Body of pancreas (tissue), 4 donors: ENCODE results near the gene SLC4A5. TPM values are rescaled to one million over a fixed set of nuclear protein-coding genes. Genes with fewer than 3 reads are reported as not detected.

Source experiments
- ATAC-seq: fragments of 150-250 bp; one replicate; pipeline ENCODE4 v1.9.1; 2016
- DNase-seq, 4 donors: peaks; one replicate each; pipeline ENCODE4 v3.0.0-alpha.2; 2019
- H3K27ac ChIP-seq, 4 donors: fragments of 200-600 bp; sonication (generic); 1 replicate in 3 of 4; 2 replicates in 1 of 4; pipeline versions ENCODE4 v1.5.1 to v1.6.1; 2016 to 2019; ENCODE audit warnings: mild to moderate bottlenecking in 1 of 4, mixed read lengths in 1 of 4, moderate library complexity in 1 of 4
- H3K27me3 ChIP-seq, 2 donors: fragments of 200-600 bp; sonication (generic); one replicate each; pipeline ENCODE4 v1.6.0; 2016; ENCODE audit warnings: mild to moderate bottlenecking in 1 of 2
- H3K36me3 ChIP-seq, 2 donors: fragments of 200-600 bp; sonication (generic); replicated peaks in 1 of 2; 2 replicates each; pipeline ENCODE4 v1.5.1; 2016; ENCODE audit warnings: low read depth in 2 of 2; ENCODE audit not compliant: insufficient read depth in 1 of 2
- H3K4me1 ChIP-seq: fragments of 200-600 bp; sonication (generic); one replicate; pipeline ENCODE4 v1.6.0; 2016
- H3K4me3 ChIP-seq, 2 donors: fragments of 200-600 bp; sonication (generic); 1 replicate in 1 of 2; 2 replicates in 1 of 2; pipeline ENCODE4 v1.5.1; 2016 to 2019
- H3K9me3 ChIP-seq, 3 donors: fragments of 200-600 bp; sonication (generic); 1 replicate in 2 of 3; 2 replicates in 1 of 3; pipeline ENCODE4 v1.5.1; 2016
- CTCF ChIP-seq, 7 experiments: fragments of 450-650 bp in 4 of 7; fragments of 200-600 bp in 3 of 7; sonication (generic) in 3 of 7; IDR thresholded peaks; one replicate each; pipeline ENCODE4 v1.5.1; 2016 to 2019; ENCODE audit warnings: antibody characterized with exemption in 7 of 7
- POLR2A ChIP-seq, 3 donors: fragments of 450-650 bp; IDR thresholded peaks; one replicate each; pipeline ENCODE4 v1.6.1; 2016; ENCODE audit warnings: antibody characterized with exemption in 3 of 3, mild to moderate bottlenecking in 2 of 3
- WGBS, 2 donors: methylation state at CpG; one replicate each; pipeline ENCODE4 v1.1.5; 2017; 5-methylcytosine and 5-hydroxymethylcytosine counted together
- intact Hi-C: fragments of 100-400 bp; cut with DNase I; formaldehyde crosslinking; loops from one replicate; pipeline ENCODE4 v1.15.1; 2023
- total RNA-seq, 2 donors: library from RNA; depleted of rRNA; stranded (reverse); fragments of >200 nt; gene quantifications; one replicate each; pipeline ENCODE4 v1.1.0, GENCODE V29; 2016

The SLC4A5 gene, protein sequence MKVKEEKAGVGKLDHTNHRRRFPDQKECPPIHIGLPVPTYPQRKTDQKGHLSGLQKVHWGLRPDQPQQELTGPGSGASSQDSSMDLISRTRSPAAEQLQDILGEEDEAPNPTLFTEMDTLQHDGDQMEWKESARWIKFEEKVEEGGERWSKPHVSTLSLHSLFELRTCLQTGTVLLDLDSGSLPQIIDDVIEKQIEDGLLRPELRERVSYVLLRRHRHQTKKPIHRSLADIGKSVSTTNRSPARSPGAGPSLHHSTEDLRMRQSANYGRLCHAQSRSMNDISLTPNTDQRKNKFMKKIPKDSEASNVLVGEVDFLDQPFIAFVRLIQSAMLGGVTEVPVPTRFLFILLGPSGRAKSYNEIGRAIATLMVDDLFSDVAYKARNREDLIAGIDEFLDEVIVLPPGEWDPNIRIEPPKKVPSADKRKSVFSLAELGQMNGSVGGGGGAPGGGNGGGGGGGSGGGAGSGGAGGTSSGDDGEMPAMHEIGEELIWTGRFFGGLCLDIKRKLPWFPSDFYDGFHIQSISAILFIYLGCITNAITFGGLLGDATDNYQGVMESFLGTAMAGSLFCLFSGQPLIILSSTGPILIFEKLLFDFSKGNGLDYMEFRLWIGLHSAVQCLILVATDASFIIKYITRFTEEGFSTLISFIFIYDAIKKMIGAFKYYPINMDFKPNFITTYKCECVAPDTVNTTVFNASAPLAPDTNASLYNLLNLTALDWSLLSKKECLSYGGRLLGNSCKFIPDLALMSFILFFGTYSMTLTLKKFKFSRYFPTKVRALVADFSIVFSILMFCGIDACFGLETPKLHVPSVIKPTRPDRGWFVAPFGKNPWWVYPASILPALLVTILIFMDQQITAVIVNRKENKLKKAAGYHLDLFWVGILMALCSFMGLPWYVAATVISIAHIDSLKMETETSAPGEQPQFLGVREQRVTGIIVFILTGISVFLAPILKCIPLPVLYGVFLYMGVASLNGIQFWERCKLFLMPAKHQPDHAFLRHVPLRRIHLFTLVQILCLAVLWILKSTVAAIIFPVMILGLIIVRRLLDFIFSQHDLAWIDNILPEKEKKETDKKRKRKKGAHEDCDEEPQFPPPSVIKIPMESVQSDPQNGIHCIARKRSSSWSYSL
- total RNA-seq = 1 to 10 TPM; 2.3 to 8.3 TPM

DNA sequence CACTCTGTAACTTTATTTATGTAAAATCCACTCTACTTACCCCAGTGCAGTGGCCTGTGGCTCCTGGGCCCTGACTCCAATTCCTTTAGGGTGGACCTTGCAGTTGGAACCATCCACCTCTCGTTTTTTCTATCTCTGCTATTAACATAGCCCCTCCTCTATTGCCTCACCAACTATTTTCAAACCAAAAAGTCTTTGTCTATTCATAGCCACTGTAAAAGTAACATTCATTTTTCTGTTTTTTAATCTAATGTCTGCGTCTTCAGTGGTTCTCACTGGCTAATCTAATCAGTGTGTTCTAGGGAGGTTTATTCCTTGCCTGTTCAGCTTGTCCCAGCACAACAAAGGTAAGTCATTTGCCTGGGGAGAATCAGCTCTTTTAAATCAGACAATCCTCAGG lies at the start of gene SLC4A5:
TSS of gene SLC4A5 (minus strand) at position 101 of the 400 bp plus-strand sequence. CDS start 28,393 bp downstream, outside the sequence.
- H3K4me3 ChIP-seq = no peak within 1 kb of the TSS
- DNase-seq (no peak), ATAC-seq (no peak)
- H3K27me3 ChIP-seq = no peaks in the 10 kb centered on the region
- no peaks in the 10 kb centered on the region for H3K9me3 ChIP-seq
- H3K36me3 ChIP-seq = no peaks in the 10 kb centered on the region
- WGBS, 2 donors = 64 to 65% methylated on average over 2 of the region's 2 CpGs
- no peaks in the 10 kb centered on the region for H3K4me1 ChIP-seq
- no peak for TF ChIP-seq CTCF (IDR thresholded peaks at IDR 0.05)
- no peak for TF ChIP-seq POLR2A (IDR thresholded peaks at IDR 0.05)
- no peak within 1 kb of the TSS for H3K27ac ChIP-seq
- intact Hi-C loops = no loop called here

DNA sequence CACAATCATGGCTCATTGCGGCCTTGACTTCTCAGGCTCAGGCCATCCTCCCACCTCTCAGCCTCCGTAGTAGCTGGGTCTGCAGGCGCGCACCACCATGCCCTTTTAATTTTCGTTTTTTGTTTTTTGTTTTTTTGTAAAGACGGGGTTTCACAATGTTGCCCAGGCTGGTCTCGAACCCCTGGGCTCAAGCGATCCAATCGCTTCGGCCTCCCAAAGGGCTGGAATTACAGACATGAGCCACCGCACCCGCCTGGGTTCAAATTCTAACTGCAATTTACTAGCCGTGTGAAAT lies 49.2 kb upstream of the SLC4A5 start:
- Histone ChIP-seq H3K9me3 (no peaks in the 10 kb centered on the region), H3K27me3 (no peaks in the 10 kb centered on the region), H3K4me1 (peaks cover 25% of the 10 kb centered on the region), H3K36me3 (no peaks in the 10 kb centered on the region), H3K27ac (no peak overlapping the region), H3K4me3 (no peak overlapping the region)
- ATAC-seq = no peak
- no peak for DNase-seq
- WGBS, 2 donors = 53 to 65% methylated on average over 13 of the region's 13 CpGs
- intact Hi-C loops = no loop called here
- TF ChIP-seq CTCF (IDR thresholded peaks at IDR 0.05) (no peak), POLR2A (IDR thresholded peaks at IDR 0.05) (no peak)

- 1 to 4% methylated on average over 17 to 62 of the region's 62 CpGs for WGBS, 2 donors
- intact Hi-C loops = no loop called here
Observed at GRCh38 chr2:74391580-74392448, 48.6 kb upstream of the SLC4A5 start.

More at GRCh38 chr2:74391580-74392448, 48.6 kb upstream of the SLC4A5 start:
- Histone ChIP-seq H3K4me1 (peaks cover 25% of the 10 kb centered on the region), H3K4me3 (peak overlapping the region; percentile 90 to 98), H3K27me3 (no peaks in the 10 kb centered on the region), H3K9me3 (no peaks in the 10 kb centered on the region), H3K27ac (peak overlapping the region; percentile 84 to 93 (median 87)), H3K36me3 (no peaks in the 10 kb centered on the region)
- peak; percentile 93 to 95 (median 94) for DNase-seq
- peak; percentile 94 for ATAC-seq
- TF ChIP-seq POLR2A (IDR thresholded peaks at IDR 0.05) = peak in 2 of 3 donors; percentile 48 to 62
- TF ChIP-seq CTCF (IDR thresholded peaks at IDR 0.05) = peak; percentile 96 to 98 (median 96)
